Measurements from ENCODE around the gene MAST2. TPM values are rescaled to one million over a fixed set of nuclear protein-coding genes. Genes with fewer than 3 reads are reported as not detected.

MAST2 gene
- total and polyA plus RNA-seq, 9 of the 15 experiments (the other 6 are each of a cell fraction or from before 2014, with no cell fraction given) = 0.73 to 32.0 (median 17.8) TPM

- no peak for TF ChIP-seq HOMEZ (CRISPR knock-in tag; IDR thresholded peaks at IDR 0.05)
Observed at GRCh38 chr1:45929257-45929687, 125.9 kb downstream of the MAST2 start (continued).

DNA sequence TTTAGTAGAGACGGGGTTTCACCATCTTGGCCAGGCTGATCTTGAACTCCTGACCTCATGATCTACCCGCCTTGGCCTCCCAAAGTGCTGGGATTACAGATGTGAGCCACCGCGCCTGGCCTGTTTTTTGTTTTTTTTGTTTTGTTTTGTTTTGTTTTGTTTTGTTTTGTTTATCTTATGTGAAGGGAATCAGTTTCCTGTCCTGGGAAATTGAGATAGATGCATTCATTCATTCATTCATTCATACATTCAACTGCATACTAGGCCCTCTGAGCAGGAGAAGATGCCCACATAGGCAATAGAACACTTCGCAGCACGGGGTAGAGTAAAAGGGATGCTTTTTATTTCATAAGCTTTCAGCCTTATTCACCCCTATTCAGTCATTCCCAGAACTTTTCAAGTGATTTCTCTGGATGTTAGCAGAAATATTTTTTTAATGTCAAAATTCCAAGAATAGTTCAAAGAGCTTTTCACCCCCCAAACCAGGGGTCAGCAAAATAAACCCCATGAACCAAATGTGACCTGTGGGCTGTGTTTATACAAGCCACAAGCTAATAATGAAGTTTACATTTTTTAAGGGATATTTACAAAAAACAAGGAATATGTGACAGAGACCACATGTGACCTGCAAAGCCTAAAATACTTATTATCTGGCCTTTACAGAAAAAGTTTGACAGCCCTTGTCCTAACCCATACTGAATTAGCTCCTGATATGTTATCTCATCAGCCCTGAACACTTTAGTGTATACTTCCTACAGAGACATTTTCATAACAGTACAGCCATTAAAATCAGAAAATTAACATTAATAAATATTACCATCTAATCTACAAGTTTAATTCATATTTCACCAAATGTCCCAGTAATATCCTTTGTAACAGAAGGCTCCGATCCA, 127.1 kb downstream of the MAST2 start:
- Histone ChIP-seq H3K9me3 (replicated peaks; ENCODE audit: control insufficient read depth, insufficient read depth, low read depth, low read length) (no peaks in the 10 kb centered on the region), H3K27me3 (ENCODE audit: control insufficient read depth in 2 of 2, insufficient read depth in 2 of 2, low read length in 2 of 2) (no peaks in the 10 kb centered on the region), H3K79me2 (ENCODE audit: control insufficient read depth, insufficient read depth, low read length) (peaks cover 7% of the 10 kb centered on the region; the same call in 1 of the 3 replicates), H3K9me1 (ENCODE audit: control insufficient read depth, insufficient read depth, low read length) (no peaks in the 10 kb centered on the region), H3K27ac (ENCODE audit: extremely low read depth, low read depth, low read length) (no peak overlapping the region), H2AFZ (ENCODE audit: low read depth, low read length) (no peak overlapping the region), H3K36me3 (ENCODE audit: control insufficient read depth, insufficient read depth, low read length) (no peaks in the 10 kb centered on the region), H3K4me3 (no peak overlapping the region), H3K4me2 (ENCODE audit: insufficient read depth, low read length) (peak overlapping the region; percentile 35), H4K20me1 (replicated peaks; ENCODE audit: control insufficient read depth, insufficient read depth, low read length) (no peaks in the 10 kb centered on the region), H3K4me1 (replicated peaks in 1 of 2; ENCODE audit: control insufficient read depth in 2 of 2, insufficient read depth in 2 of 2, low read length in 2 of 2) (peaks cover 13 to 27% of the 10 kb centered on the region in 2 experiments), H3K9ac (ENCODE audit: insufficient read depth in 1 of 2, low read depth in 2 of 2, low read length in 2 of 2) (peak overlapping the region in 1 of 2 experiments; percentile 2; a peak in 1 of 4 replicates)
- ATAC-seq (peak; percentile 43), FAIRE-seq (peak; percentile 46), DNase-seq (ENCODE audit: extremely low read depth in 1 of 4, low spot score in 3 of 4) (peak in 1 of 4 experiments; percentile 46)
- CTCF ChIA-PET (ENCODE audit: low intra/inter-chr PET ratio) = no interaction called here
- intact Hi-C loops (cut with micrococcal nuclease) (no loop called here), in situ Hi-C loops (cut with MboI) (no loop called here)
- 83% methylated on average over 7 of the region's 7 CpGs for WGBS (ENCODE audit: insufficient coverage, low coverage, missing lambda C conversion rate)
- POLR2A ChIA-PET = interaction anchor here (0.6 to 2.9 kb wide), 5 partner anchors 11 to 258 kb away, joined by 3 to 13 read pairs (median 3); no protein-coding TSS in a partner anchor
- no TSS peak for BruUV-seq (replicated peaks)
- TF ChIP-seq MTF1 (CRISPR knock-in tag; IDR thresholded peaks at IDR 0.05; ENCODE audit: borderline replicate concordance) (no peak), BCLAF1 (IDR thresholded peaks at IDR 0.05; ENCODE audit: borderline replicate concordance in 1 of 2, control insufficient read depth in 1 of 2, low read depth in 2 of 2, low read length in 1 of 2) (no peak), TCF3 (CRISPR knock-in tag; IDR thresholded peaks at IDR 0.05) (peak; percentile 69), HEY1 (CRISPR knock-in tag; IDR thresholded peaks at IDR 0.05; ENCODE audit: borderline replicate concordance) (no peak)
- TF ChIP-seq, protein P1, sequence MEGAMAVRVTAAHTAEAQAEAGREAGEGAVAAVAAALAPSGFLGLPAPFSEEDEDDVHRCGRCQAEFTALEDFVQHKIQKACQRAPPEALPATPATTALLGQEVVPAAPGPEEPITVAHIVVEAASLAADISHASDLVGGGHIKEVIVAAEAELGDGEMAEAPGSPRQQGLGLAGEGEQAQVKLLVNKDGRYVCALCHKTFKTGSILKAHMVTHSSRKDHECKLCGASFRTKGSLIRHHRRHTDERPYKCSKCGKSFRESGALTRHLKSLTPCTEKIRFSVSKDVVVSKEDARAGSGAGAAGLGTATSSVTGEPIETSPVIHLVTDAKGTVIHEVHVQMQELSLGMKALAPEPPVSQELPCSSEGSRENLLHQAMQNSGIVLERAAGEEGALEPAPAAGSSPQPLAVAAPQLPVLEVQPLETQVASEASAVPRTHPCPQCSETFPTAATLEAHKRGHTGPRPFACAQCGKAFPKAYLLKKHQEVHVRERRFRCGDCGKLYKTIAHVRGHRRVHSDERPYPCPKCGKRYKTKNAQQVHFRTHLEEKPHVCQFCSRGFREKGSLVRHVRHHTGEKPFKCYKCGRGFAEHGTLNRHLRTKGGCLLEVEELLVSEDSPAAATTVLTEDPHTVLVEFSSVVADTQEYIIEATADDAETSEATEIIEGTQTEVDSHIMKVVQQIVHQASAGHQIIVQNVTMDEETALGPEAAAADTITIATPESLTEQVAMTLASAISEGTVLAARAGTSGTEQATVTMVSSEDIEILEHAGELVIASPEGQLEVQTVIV (CRISPR knock-in tag; IDR thresholded peaks at IDR 0.05; ENCODE audit: borderline replicate concordance) = no peak
